Measurements from ENCODE around the gene SUB1. TPM values are rescaled to one million over a fixed set of nuclear protein-coding genes. Genes with fewer than 3 reads are reported as not detected.
A peak's percentile ranks its signal among the peaks of the same experiment; 100 is the strongest.
"Not testable (repeated sequence)": the region's sequence is repeated elsewhere in the genome, so short reads cannot be mapped to it uniquely, and the experiment has no call there.

SUB1 gene
- total RNA-seq (2012; rRNA removed) = 223 and 361 TPM in 2 replicates

DNA sequence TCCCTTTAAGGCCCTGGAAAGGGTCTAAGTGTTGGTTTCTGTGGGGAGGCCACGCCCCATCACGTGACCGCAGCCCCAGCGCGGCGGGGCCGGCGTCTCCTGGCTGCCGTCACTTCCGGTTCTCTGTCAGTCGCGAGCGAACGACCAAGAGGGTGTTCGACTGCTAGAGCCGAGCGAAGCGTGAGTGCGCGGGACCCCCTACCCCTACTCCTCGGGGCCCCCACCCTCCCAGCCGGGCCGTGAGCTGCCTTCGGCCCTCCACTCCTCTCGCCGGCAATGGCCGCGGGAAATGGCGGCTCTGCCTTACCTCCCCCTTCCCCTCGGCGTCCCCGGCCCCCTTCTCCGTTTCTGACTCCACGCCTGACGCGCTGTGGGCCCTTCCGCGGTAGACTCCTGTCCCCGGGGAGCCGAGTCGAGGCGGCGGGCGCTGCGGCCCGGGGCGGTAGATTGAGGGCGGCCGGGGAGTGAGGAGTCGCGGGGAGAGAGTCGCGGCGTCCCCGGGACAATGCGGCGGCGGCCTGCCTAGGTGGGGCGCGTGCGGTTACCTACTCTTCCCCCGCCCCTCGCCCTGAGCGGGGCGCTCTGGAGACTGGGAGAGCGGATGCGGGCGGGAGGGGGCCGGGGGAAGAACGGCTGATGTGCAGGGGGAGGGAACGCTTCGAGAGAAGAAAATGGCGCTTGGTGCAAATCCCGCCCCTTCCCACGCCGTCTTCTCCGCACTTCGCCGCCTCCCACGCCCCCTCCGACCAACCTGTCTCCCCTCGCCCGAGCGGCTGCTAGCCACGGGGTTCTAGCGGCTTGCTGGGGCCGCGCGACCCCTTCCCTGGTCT is at the start of gene SUB1:
Gene SUB1, plus strand, starts transcription at position 112 of the 830 bp plus-strand sequence. CDS start 2,956 bp downstream, outside the sequence.
- H3K9me3 ChIP-seq (replicated peaks; ENCODE audit: low read length) = no peaks in the 10 kb centered on the region
- peak within 1 kb of the TSS; percentile 95 for H3K9ac ChIP-seq (ENCODE audit: low read depth, low read length)
- H3K4me1 ChIP-seq (ENCODE audit: control insufficient read depth, insufficient read depth, low read length) = peaks cover 20% of the 10 kb centered on the region
- peak within 1 kb of the TSS; percentile 95 for H3K4me2 ChIP-seq (ENCODE audit: low read length)
- H3K4me3 ChIP-seq (ENCODE audit: low read length) = peak within 1 kb of the TSS; percentile 100
- no peaks in the 10 kb centered on the region for H3K27me3 ChIP-seq (ENCODE audit: control insufficient read depth, insufficient read depth, low read length)
- H3K36me3 ChIP-seq (ENCODE audit: insufficient read depth, low read length) = peaks cover 12% of the 10 kb centered on the region

DNA sequence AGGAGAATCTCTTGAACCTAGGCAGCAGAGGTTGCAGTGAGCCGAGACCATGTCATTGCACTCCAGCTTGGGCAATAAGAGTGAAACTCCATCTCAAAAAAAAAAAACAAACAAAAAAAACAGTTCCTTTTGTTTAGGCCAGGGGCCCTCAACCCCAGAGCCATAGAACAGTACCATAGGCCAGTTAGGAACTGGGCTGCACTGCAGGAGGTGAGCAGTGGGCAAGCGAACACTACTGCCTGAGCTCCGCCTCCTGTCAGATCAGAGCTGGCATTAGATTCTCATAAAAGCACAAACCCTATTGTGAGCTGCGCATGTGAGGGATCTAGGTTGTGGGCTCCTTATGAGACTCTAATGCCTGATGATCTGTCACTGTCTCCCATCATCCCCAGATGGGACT is 49.1 kb upstream of the SUB1 start:
- Histone ChIP-seq H3K4me3 (ENCODE audit: low read length) (no peak overlapping the region), H3K36me3 (ENCODE audit: insufficient read depth, low read length) (no peaks in the 10 kb centered on the region), H3K27me3 (ENCODE audit: control insufficient read depth, insufficient read depth, low read length) (no peaks in the 10 kb centered on the region), H3K9ac (ENCODE audit: low read depth, low read length) (no peak overlapping the region), H3K4me1 (ENCODE audit: control insufficient read depth, insufficient read depth, low read length) (no peaks in the 10 kb centered on the region), H3K4me2 (ENCODE audit: low read length) (no peak overlapping the region), H3K9me3 (replicated peaks; ENCODE audit: low read length) (no peaks in the 10 kb centered on the region)

DNA sequence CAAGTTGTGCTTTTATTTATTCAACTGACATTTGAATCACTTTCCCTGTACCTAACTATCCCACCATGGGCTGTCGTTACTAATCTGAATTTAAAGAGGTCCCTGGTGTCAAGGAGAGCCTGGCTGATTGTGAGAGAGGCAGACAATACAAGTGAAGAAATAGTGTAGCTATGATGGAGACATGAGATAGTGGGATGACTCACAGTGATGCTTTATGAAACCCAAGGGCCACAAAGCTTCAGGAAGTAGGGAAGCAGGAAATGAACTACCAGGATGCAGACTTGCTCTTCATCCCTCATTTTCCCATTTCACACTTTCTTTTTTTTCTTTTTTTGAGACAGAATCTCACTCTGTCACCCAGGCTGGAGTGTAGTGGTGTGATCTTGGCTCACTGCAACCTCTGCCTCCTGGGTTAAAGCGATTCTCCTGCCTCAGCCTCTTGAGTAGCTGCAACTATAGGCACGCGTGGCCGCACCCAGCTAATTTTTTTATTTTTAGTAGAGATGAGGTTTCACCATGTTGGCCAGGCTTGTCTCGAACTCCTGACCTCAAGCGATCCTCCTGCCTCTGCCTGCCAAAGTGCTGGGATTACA is 47.8 kb upstream of the SUB1 start:
- not testable (repeated sequence) for H3K9ac ChIP-seq (ENCODE audit: low read depth, low read length); H3K4me1 ChIP-seq (ENCODE audit: control insufficient read depth, insufficient read depth, low read length); H3K9me3 ChIP-seq (replicated peaks; ENCODE audit: low read length); H3K4me2 ChIP-seq (ENCODE audit: low read length); H3K27me3 ChIP-seq (ENCODE audit: control insufficient read depth, insufficient read depth, low read length); H3K36me3 ChIP-seq (ENCODE audit: insufficient read depth, low read length); H3K4me3 ChIP-seq (ENCODE audit: low read length)

DNA sequence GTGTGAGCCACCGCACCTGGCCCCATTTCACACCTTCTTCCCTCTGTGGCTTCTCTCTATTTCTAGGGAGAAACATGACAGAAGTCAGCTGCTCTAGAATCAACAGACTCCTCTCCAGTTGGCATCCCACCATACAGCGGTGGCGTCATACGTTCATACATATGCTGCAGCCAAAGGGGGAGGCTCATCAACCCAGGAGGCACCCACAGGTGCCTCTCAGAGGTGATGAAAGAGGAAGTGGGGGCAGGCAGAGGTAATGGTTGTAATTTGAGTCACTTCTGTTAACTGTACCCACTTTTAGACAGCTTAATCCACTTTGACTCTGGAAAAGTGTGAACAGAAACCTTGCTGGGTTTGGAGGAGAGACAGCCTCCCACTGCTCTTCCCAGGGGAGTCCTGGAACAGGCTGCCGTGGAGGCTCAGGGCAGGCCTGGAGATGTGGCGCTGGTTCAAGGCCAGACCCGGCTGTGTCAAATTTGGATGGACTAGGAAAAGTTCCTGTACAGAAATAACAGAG is 47.3 kb upstream of the SUB1 start:
- Histone ChIP-seq H3K9ac (ENCODE audit: low read depth, low read length) (no peak overlapping the region), H3K4me2 (ENCODE audit: low read length) (no peak overlapping the region), H3K4me1 (ENCODE audit: control insufficient read depth, insufficient read depth, low read length) (no peaks in the 10 kb centered on the region), H3K4me3 (ENCODE audit: low read length) (no peak overlapping the region), H3K36me3 (ENCODE audit: insufficient read depth, low read length) (no peaks in the 10 kb centered on the region), H3K27me3 (ENCODE audit: control insufficient read depth, insufficient read depth, low read length) (no peaks in the 10 kb centered on the region), H3K9me3 (replicated peaks; ENCODE audit: low read length) (no peaks in the 10 kb centered on the region)

DNA sequence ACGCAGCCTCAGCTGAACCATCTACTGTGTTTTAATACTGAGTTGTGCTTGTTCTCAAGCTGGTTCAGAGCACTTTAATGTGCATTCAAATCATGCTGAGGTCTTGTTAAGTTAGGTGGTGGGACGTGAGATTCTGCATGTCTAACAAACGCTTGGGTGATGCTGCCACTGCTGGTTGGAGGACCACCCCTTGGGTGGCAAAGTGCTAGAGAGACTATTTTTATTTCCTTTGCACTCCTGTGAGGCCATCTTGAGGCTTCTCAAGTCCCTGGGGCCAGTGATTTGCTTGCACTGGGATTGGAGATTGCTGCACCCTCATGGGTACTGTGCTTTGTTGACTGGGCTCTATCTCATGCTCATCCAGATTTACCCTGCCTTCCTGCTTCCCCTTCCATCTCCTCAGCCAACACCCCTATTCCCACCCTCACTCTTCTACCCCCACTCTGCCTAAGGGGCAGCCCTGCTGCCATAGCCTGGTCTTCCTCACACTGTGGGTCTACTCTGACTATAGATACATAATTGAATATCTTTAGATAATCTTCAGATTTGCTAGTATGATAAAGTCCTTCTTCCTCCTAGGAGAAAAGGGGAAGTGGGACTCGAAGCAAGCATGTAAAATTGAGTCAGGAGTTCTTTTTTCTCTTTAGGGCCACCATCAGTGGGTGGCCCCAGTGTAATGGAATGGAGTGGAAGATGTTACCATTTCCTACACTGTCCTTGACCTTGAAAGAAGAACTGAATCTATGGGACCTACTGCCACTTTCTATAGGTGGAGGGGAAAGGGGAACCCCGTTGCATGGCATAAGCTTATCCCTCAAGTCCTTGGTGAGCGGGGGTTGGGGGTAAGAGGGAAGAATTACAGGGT is 45.1 kb upstream of the SUB1 start:
- Histone ChIP-seq H3K4me3 (ENCODE audit: low read length) (no peak overlapping the region), H3K4me1 (ENCODE audit: control insufficient read depth, insufficient read depth, low read length) (no peaks in the 10 kb centered on the region), H3K4me2 (ENCODE audit: low read length) (no peak overlapping the region), H3K9ac (ENCODE audit: low read depth, low read length) (no peak overlapping the region), H3K27me3 (ENCODE audit: control insufficient read depth, insufficient read depth, low read length) (no peaks in the 10 kb centered on the region), H3K9me3 (replicated peaks; ENCODE audit: low read length) (no peaks in the 10 kb centered on the region), H3K36me3 (ENCODE audit: insufficient read depth, low read length) (no peaks in the 10 kb centered on the region)

DNA sequence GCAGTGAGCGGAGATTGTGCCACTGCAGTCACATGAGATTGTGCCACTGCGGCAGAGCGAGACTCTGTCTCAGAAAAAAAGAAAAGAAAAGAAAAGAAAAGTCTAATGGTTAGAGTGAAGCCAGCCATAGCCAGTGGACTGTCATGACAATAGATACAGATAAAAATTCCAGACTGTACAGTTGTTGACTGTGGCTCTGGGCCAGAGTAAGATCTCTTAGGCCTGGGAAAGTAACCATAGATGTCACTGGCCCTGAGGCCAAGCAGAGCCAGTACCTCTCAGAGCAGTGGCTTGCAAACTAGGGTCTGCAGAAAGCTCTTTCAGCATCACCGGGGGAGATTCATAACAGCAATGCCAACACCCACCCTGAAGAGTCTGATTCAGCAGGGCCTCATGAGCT is 44.1 kb upstream of the SUB1 start:
- Histone ChIP-seq H3K9me3 (replicated peaks; ENCODE audit: low read length) (no peaks in the 10 kb centered on the region), H3K4me2 (ENCODE audit: low read length) (no peak overlapping the region), H3K4me3 (ENCODE audit: low read length) (no peak overlapping the region), H3K9ac (ENCODE audit: low read depth, low read length) (no peak overlapping the region), H3K27me3 (ENCODE audit: control insufficient read depth, insufficient read depth, low read length) (no peaks in the 10 kb centered on the region), H3K36me3 (ENCODE audit: insufficient read depth, low read length) (no peaks in the 10 kb centered on the region), H3K4me1 (ENCODE audit: control insufficient read depth, insufficient read depth, low read length) (no peaks in the 10 kb centered on the region)

DNA sequence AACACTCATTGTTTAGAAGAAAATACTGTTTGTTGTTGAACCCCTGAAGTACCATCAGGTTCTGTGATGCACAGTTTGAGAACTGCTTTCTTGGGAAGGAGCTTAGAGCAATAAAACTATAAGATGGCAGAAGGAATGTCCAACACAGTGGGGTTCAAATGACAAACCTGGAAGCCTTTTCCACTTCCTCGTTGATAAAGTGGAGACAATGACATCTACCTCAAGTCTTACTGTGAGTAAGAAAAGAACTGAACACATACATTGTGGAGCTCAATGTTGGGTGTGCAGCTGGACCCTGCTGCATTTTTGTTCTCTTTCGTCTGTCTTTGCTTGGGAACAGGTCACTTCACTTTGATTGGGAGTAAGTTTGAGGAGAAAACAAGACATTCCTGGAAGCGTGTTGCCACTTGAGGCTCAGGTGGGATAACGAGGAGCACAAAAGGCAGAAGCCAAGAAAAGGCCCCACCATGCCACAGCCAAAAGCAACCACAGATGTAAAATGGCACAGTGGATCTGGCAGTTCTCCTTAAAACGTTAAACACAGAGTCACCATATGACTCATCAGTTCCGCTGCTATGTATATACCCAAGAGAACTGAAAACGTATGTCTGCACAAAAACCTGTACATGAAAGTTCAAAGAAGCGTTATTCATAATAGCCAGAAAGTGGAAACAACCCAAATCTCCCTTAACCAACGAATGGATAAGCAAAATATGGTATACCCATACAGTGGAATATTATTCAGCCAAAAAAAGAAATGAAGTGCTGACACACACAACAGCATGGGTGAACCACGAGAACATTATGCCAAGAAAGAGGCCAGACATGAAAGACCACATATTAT is 42.9 kb upstream of the SUB1 start:
- H3K9ac ChIP-seq (ENCODE audit: low read depth, low read length) = no peak overlapping the region
- no peak overlapping the region for H3K4me3 ChIP-seq (ENCODE audit: low read length)
- no peaks in the 10 kb centered on the region for H3K9me3 ChIP-seq (replicated peaks; ENCODE audit: low read length)
- no peaks in the 10 kb centered on the region for H3K27me3 ChIP-seq (ENCODE audit: control insufficient read depth, insufficient read depth, low read length)
- no peaks in the 10 kb centered on the region for H3K4me1 ChIP-seq (ENCODE audit: control insufficient read depth, insufficient read depth, low read length)
- no peak overlapping the region for H3K4me2 ChIP-seq (ENCODE audit: low read length)
- H3K36me3 ChIP-seq (ENCODE audit: insufficient read depth, low read length) = no peaks in the 10 kb centered on the region

DNA sequence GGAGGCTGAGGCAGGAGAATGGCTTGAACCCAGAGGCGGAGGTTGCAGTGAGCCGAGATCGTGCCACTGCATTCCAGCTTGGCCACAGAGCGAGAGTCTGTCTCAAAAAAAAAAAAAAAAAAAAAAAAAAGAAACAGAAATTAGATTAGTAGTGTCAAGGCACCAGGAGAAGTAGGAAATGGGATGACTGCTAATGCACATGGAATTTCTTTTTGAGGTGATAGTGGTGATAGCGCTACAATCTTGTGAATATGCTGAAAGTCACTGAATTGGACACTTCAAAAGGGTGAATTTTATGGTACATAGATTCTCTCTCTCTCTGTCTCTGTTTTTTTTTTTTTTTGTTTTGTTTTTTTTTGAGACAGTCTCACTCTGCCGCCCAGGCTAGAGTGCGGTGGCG is 42.1 kb upstream of the SUB1 start:
- H3K27me3 ChIP-seq (ENCODE audit: control insufficient read depth, insufficient read depth, low read length) = no peaks in the 10 kb centered on the region
- H3K4me1 ChIP-seq (ENCODE audit: control insufficient read depth, insufficient read depth, low read length) = no peaks in the 10 kb centered on the region
- no peak overlapping the region for H3K4me3 ChIP-seq (ENCODE audit: low read length)
- no peaks in the 10 kb centered on the region for H3K36me3 ChIP-seq (ENCODE audit: insufficient read depth, low read length)
- no peaks in the 10 kb centered on the region for H3K9me3 ChIP-seq (replicated peaks; ENCODE audit: low read length)
- no peak overlapping the region for H3K9ac ChIP-seq (ENCODE audit: low read depth, low read length)
- no peak overlapping the region for H3K4me2 ChIP-seq (ENCODE audit: low read length)

DNA sequence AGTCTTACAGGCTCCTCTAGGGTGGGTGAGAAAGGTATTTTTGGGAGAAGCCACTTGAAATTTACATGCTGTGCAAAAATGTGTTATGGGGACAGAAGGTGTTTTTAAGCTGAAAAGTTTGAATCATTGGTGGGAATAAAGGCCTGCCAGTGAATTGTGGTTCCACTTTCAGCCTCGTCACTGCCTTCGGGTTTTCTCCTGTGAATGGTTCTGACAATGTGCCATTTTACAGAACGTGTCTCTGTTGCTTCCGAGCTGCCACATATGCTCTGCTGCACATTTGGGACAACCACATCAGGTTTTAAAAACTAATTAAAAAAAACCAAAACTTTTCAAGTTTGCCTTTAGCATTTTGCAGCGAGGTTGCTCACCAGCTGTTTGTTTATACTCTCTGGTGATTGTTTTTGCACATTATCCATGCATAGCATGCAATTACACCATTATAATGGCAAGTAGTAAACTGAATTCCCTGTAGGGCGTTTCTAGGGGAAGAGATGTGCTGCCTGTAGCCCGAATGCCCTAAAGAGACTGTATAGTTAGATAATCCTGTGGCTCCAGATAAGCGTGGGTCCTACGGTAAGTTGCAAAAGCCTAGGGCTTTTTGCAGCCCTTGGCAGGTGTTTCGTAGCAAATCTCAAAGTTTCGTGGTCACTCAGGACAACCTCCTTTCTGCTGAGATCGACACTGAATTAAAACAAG is 40.1 kb upstream of the SUB1 start:
- Histone ChIP-seq H3K4me3 (ENCODE audit: low read length) (no peak overlapping the region), H3K9me3 (replicated peaks; ENCODE audit: low read length) (no peaks in the 10 kb centered on the region), H3K36me3 (ENCODE audit: insufficient read depth, low read length) (no peaks in the 10 kb centered on the region), H3K4me2 (ENCODE audit: low read length) (no peak overlapping the region), H3K4me1 (ENCODE audit: control insufficient read depth, insufficient read depth, low read length) (no peaks in the 10 kb centered on the region), H3K9ac (ENCODE audit: low read depth, low read length) (no peak overlapping the region), H3K27me3 (ENCODE audit: control insufficient read depth, insufficient read depth, low read length) (no peaks in the 10 kb centered on the region)

DNA sequence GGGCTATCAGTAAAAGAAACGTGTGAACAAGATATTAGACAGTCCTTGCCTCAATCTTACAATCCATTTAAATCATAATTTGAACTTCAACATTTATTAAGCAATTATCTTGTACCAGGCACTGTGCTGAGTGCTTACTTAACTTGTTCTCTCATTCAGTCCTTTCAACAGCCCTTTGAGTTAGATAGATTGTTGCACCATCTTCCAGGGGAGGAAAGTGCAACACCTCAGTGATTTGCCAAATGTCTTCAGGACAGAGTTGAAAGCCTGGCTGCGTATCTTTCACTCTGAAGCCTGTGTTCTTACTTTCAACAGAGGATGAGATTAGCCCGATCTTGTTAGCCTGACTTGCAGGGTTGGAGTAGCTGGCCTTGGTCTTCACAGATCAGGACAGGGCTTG is 34.2 kb upstream of the SUB1 start:
- Histone ChIP-seq H3K4me1 (ENCODE audit: control insufficient read depth, insufficient read depth, low read length) (no peaks in the 10 kb centered on the region), H3K9ac (ENCODE audit: low read depth, low read length) (no peak overlapping the region), H3K27me3 (ENCODE audit: control insufficient read depth, insufficient read depth, low read length) (no peaks in the 10 kb centered on the region), H3K36me3 (ENCODE audit: insufficient read depth, low read length) (no peaks in the 10 kb centered on the region), H3K4me2 (ENCODE audit: low read length) (no peak overlapping the region), H3K9me3 (replicated peaks; ENCODE audit: low read length) (no peaks in the 10 kb centered on the region), H3K4me3 (ENCODE audit: low read length) (no peak overlapping the region)

Data from skeletal muscle satellite cell (primary cell).